Stimulated activated CD4-positive, alpha-beta T cell treated with anti-CD3 and anti-CD28 coated beads, TNF-alpha, amount 100 ng/mL, for 24 hours (primary cell): ENCODE measurements around the gene BATF3.
"Not testable (repeated sequence)": the region's sequence is repeated elsewhere in the genome, so short reads cannot be mapped to it uniquely, and the experiment has no call there.

Source experiments
- DNase-seq, 3 experiments: peaks; one replicate each; pipeline ENCODE4 v3.0.0-alpha.2; 2020; ENCODE audit warnings: low read depth in 3 of 3

The BATF3 gene, protein sequence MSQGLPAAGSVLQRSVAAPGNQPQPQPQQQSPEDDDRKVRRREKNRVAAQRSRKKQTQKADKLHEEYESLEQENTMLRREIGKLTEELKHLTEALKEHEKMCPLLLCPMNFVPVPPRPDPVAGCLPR

DNA sequence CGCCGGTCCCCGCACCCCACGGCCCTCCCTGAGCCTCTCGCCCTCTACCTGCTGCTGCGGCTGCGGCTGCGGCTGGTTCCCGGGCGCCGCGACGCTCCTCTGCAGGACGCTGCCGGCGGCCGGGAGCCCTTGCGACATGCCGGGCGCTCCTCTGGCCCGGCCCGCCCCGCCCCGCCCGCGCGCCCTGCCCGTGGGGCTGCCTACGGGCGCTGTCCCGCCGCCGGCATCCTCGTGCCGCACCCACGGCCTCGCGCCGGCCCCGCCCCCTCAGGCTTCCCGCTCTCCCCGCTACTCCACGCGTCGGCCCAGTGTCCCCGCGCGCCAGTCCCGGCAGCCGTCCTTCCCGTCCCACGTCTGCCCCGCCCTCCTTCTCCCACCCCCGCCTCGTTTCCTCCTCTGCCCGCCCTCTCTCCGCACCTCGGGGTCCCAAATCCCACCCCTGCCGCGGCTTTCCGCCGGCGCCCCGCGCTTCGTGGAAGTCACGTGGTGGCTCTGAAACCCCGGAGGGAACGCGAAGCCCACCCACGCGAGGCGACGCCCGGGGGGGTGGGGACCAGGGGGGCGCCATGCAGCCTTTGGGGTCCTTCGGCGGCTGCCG lies at the start of gene BATF3:
BATF3 (minus strand) TSS at position 216 of the 598 bp plus-strand sequence; CDS start at position 138, 78 bp downstream.
- peak in 1 of 3 experiments; percentile 69 for DNase-seq

DNA sequence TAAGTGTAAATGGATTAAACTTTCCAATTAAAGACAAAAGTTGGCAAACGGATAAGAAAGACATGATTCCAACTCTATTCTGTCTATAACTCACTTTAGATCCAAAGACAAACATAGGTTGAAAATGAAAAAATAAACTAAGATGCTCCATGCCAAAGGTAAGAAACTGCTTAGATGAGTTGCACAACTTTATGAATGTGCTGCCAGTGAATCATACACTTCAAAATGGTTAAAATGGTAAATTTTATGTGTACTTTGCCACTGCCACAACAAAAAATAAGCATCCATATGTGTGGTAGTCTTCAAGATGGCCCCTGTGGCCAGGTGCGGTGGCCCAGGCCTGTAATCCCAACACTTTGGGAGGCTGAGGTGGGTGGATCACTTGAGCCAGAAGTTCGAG lies 46.9 kb upstream of the BATF3 start:
- no peak for DNase-seq

DNA sequence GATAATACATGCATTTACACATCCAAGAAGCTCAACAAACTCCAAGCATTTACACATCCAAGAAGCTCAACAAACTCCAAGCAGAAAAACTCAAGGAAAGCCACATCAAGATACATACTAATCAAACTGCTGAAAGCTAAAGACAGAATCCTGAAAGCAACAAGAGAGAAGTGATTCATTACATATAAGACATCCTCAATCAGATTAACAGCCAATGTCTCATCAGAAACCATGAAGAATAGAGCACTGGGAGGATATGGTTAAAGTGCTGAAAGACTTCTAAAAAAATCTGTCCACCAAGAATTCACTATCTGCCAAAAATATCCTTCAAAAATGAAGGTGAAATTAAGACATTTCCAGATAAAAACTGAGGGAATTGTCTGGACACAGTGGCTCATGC lies 45.7 kb upstream of the BATF3 start:
- no peak for DNase-seq

DNA sequence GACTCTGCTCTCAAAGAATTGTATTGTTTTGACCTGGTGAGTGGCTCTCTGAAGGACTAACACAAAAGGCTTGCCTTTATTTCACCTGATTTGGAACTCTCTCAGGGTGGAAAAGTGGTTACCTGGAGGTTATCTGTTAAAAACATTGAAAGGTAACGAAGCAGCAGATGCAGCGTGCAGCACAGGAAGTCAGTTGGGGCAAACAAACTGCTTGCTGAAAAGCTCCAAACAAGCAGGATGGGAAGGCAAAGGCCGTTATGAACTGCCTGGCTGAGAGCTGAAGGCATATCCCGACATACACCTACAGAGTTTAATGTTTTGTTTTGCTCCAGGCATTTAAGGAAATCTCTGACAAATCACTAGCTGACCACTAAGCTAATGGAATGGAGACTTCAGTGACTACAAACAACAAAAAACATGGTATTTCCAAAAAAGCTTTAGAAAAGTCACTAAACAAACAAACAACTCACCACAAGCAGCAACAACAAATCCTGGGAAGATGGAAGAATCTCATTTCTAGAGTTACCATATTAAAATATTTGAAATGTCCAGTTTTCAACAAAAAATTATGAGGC lies 44.3 kb upstream of the BATF3 start:
- DNase-seq: no peak

DNA sequence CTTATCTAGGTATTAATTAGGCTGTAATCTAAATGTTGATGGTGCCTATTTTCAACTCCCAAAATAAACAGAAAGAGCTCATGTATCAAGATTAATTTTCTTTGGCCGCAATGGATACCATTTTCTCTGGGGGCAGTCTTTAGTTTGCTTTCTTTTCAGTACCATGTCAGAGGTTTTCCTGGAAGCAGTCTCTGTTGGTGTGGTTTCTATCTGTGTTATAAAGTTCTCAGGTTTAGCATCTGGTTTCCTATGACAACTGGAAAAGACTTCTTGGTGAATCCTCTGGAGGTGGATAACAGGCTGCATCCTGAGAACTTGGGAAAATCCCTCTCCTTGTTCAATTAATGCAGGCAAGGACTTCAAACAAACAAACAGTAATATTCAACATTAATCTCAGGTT lies 38.7 kb upstream of the BATF3 start:
- no peak for DNase-seq

DNA sequence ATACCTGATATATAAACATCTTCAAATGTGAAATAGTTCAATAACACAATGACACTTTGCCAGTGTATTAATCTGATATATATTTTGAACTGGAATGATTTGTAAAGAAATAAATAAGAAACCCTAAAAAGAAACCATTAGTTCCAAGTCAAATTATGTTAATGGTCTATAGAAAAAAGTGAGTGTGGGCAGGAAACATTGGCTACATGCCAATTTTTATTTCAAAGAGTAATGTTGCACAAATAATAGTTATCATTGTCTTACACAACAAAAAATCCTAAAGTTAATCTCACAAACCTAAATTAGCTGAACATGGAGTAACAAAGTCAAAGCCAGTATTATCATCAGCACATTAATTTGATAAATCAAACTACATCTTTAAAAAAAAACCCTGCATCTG lies 37.9 kb upstream of the BATF3 start:
- DNase-seq: no peak

DNA sequence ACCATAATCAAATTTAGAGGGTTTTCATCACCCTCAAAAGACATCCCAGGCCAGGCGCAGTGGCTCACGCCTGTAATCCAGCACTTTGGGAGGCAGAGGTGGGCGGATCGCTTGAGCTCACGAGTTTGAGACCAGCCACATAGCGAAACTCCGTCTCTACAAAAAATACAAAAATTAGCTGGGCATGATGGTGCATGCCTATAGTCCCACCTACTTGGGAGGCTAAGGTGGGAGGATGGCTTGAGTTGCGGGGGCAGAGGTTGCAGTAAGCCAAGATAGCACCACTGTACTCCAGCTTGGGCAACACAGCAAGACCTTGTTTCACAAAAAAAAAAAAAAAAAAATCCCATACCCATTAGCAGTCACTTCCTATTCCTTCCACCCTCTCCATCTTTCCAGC lies 33.5 kb upstream of the BATF3 start:
- no peak for DNase-seq

DNA sequence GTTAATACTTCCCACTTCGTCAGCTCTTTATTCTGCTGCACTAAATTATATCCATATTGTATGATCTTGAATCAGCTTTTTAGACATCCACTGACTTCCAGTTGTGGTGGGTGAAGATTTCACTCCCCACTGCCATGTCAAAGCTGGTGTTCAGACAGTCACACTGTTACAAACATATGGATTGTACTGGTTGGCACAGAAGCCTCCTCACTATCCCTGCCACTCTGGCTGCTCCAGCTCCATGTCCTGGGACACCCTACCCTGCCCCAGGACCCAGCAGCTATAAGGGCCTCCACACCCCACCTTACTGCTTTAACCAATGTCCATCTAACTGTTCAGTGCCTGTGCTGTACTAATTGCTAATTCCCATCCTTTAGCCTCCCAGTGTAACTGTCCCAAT lies 32.0 kb upstream of the BATF3 start:
- DNase-seq: no peak

DNA sequence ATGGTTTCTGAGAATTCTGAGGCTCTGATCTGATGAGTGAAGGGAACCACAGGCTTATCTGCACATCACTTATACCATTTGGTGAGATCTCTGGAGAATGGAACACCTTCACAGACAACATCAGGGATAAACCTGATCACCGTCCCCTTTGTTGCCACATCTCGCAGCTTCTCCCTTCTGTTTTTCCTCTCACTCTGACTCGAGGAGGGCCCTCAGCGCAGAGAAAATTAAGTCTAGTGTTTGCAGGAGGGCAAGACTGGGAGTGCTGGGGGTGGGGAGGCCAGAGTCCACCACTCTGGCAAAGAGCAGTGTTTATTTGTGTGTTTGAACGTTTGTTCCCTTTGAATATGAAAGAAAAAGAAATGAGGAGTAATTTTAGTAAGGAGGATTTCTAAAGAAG lies 29.0 kb upstream of the BATF3 start:
- DNase-seq: no peak

DNA sequence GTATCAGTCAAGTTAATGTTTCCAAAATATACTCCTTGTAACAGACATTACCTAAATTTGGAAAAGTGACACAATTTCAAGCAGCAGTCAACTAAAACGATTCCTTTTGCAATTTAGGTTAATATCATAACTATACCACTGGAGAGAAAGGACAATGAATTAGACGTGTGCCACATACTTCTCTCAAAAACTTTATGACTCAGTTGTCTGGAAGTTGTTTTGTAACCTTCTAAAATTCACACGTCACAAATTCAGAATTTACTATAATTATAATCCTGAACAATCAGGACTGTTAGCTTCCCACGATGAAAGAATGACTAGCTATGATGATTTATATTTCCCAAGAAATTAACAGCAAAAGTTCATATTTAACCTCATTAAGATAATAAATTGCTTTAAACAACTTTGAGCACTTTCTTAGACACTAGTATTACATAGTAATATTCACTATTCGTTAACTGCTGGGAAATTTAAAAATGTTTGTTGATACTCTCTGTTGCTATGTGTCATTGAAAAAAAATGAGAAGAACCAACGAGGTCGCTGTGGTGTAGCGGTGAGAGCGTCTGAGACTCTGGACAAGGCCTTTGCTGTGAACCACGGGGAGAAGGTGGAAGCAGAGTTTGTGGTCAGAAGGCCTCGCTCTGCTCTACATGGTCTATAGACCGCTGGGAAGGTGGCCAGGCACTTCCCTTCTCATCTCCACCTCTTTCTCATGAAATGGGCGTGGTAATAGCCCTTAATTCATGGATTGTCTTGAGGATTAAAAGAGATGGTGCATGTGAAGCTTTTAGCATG lies 27.9 kb upstream of the BATF3 start:
- no peak for DNase-seq

DNA sequence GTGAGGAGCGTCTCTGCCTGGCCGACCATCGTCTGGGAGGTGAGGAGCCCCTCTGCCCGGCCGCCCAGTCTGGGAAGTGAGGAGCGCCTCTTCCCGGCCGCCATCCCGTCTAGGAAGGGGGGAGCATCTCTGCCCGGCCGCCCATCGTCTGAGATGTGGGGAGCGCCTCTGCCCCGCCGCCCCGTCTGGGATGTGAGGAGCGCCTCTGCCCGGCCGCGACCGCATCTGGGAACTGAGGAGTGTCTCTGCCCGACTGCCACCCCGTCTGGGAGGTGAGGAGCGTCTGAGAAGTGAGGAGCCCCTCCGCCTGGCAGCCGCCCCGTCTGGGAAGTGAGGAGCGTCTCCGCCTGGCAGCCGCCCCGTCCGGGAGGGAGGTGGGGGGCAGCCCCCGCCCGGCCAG lies 25.0 kb upstream of the BATF3 start:
- not testable (repeated sequence) for DNase-seq

DNA sequence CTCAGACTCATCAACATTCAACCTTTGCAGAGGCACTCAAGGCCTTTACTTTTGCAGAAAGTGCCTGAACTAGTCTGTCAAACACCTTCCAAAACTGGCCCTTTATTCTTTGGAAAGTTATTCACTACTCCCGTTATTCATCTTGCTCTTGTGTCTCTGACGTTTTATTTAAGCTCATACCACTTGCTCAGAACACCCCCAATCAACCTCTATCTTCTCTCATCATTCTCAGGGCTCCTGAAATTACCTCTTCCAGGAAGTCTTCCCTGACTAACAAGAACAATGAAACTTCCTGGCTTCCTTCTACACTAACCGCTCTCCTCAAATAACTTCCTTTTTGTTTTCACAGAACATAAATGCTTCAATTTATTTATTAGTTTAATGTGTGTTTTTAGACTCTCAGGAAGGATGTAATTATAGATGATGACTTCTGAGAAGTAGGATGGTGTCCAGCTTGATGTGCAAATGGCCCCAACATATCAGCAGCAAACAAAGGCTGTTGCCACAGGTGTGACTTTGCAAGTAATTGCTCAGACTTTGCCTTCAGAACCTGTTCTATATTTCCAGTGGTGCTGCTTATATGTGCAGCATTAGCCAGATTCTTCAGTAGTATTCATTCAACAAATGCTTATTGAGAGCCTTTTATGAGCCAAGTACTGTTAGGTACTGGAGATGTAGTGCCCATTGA lies 22.8 kb upstream of the BATF3 start:
- DNase-seq: no peak

DNA sequence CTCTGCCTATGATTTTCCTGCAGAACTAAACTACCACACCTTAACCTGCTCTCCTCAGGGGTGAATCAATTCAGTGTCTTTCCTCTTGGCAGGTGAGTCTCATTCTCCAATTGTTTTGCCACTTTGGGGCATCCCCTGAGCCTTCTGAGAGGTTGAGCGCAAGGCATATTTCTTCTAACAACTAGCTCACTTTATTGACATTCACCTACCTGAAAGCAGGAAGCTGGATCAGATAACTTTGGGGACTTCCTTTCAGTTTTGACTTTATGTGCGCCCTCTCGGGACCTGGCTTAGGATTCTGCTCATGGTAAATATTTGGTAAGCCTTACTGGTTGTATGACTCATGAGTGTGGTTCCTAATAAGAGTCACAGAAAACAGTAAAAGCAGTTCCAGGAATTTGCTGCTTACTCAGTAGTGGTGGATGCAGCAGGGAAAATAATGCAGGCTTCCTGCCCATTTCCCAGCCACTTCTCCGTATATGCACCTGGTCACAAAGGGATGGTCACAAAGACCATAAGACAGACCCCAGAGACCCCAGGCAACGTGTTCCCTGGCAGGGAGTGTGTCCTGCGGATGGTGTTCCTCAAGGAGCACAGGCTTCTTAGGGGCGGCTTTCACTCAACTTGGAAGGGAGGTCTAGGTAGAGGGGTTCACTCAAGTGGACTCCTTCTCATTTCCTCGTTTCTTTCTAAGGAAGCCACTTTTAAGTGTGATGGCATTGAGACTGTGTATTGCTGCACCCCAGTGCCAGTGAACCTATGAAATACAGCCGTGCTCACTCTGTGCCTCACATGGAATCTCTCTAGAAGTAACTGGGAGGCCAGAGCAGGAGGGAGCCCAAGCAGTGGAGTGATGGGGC lies 22.0 kb upstream of the BATF3 start:
- peak in 1 of 3 experiments; percentile 44 for DNase-seq

DNA sequence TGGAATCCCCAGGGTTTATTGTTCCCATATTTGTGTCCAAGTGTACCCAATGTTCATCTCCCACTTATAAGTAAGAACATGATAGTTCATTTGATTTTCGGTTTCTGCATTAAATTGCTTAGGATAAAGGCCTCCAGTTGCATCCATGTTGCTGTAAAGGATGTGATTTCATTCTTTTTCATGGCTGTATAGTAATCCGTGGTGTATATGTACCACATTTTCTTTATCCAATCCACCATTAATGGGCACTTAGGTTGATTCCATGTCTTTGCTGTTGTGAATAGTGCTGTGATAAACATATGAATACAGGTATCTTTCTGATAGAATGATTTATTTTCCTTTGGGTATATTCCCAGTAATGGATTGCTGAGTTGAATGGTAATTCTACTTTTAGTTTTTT lies 20.0 kb upstream of the BATF3 start:
- DNase-seq: no peak

DNA sequence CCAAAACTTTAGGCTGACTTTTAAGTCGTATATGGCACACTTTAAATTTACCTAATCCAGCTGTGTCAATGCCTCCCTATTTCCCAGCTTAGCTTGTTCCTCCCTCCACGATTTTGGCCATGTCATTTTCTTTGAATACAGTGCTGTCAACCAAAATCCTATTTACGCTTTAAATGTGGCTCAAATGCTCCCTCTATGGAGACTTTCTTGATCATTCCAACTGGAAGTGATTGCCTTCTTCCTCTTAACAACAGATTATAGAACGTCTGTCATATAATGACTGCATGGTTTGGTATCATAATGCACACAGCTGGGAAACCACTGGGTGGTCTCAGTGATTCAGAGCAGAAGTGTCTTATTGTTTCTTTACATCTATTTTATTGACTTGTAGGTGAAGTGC lies 18.9 kb upstream of the BATF3 start:
- no peak for DNase-seq

DNA sequence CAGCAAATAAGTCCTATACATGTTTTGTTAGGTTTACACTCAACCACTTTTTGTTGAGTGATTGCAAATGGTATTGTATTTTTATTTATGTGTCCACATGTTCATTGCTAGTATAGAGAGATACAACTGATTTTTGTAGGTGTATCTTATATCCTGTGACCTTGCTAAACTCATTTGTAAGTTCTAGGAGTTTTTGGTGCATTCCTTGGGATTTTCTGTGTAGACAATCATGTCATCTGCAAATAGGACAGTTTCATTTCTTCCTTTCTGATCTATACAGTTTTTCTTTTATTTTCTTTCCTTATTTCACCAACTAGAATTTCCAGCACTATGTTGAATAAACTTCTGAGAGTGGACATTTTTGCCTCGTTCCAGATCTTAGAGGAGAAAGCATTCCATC lies 16.5 kb upstream of the BATF3 start:
- DNase-seq: no peak

DNA sequence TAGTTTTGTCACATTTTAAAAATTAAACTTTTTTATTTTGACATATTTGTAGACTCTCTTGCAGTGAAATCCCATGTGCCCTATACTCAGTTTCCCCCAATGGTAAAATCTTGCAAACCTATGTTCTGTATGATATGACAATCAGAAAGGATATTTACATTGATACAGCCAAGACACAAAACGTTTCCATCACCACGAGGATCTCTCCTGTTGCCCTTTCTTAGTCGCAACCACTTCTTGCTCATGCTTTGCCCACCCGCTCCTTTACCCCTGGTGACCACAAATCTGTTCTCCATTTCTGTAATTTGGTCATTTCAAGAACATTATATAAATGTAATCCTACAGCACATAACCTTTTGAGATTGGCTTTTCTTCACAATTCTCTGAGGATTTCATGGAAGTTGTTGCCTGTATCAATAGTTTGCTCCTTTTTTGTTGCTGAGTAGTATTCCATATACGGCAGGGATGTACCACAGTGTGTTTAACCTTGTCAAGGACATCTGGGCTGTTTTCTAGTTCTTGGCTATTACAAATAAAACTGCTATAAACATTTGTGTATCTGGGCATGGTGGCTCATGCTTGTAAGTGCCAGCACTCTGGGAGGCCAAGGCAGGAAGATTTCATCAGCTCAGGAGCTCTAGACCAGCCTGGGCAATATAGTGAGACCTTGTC lies 14.0 kb upstream of the BATF3 start:
- no peak for DNase-seq

DNA sequence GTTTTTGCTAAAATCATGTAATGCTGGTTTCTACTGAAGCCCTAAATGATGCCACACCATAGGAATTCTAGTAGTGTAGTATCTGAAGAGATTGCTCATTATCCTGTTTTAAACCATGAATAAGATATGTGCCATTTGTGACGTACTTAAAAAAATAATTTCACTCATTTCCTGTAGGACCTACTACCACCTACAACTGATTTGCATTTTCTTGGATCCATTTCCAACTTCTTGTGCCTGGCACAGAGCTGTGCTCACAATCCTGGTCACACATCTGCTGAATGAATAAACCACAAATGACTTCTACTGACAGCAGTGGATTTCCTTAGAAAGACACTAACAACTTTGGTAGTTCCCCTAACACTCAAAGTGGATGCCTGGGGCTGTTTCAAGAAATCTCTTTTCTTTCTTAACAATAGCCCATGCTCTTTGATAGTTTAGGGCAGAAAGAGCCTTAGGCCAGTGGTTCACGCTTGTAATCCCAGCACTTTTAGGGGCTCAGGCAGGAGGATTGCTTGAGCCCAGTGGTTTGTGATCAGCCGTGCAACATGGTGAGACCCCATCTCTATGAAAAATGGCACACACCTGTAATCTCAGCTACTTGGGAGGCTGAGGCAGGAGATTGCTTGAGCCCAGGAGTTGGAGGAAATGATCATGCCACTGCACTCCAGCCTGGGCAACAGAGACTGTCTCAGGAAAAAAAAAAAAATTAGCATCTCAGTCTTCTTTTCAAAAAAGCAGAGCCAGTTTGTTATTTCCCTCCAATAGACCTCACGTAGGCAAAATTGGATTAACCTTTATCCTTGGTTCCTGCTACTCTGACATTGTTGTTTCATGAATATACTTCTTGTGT lies 13.0 kb upstream of the BATF3 start:
- no peak for DNase-seq

DNA sequence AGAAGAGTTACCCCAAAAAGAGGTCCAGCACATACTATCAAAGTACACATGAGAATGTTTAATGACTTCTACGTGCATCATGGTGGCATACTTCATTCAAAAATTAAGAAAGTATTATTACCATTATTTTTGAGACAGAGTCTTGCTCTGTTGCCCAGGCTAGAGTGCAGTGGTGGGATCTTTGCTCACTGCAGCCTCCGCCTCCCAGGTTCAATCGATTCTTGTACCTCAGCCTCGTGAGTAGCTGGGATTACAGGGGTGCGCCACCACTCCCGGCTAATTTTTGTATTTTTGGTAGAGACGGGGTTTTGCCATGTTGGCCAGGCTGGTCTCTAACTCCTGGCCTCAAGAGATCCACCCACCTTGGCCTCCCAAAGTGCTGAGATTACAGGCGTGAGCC lies 12.3 kb upstream of the BATF3 start:
- DNase-seq: not testable (repeated sequence)

DNA sequence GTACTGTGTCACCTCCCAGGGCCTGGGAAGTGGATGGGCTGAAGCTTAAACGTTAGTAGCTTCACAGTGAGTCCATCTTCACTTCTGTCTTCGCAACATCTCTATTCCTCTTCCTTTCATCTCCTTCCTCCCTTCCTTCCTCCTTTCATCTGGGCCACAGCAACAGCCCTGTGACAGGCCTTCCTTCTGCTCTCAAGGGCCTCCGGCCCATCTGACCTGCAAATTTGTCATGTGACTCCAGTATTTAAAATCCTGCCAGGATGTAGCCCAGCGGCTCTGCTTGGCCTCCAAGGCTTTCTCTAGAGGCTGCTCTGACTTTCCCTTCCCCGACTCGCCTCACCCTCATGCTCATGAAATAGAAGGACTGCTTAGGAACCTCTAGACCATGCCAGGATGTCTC lies 10.9 kb upstream of the BATF3 start:
- DNase-seq: no peak
